ENCODE measurements around the gene TCEA2.

DNA sequence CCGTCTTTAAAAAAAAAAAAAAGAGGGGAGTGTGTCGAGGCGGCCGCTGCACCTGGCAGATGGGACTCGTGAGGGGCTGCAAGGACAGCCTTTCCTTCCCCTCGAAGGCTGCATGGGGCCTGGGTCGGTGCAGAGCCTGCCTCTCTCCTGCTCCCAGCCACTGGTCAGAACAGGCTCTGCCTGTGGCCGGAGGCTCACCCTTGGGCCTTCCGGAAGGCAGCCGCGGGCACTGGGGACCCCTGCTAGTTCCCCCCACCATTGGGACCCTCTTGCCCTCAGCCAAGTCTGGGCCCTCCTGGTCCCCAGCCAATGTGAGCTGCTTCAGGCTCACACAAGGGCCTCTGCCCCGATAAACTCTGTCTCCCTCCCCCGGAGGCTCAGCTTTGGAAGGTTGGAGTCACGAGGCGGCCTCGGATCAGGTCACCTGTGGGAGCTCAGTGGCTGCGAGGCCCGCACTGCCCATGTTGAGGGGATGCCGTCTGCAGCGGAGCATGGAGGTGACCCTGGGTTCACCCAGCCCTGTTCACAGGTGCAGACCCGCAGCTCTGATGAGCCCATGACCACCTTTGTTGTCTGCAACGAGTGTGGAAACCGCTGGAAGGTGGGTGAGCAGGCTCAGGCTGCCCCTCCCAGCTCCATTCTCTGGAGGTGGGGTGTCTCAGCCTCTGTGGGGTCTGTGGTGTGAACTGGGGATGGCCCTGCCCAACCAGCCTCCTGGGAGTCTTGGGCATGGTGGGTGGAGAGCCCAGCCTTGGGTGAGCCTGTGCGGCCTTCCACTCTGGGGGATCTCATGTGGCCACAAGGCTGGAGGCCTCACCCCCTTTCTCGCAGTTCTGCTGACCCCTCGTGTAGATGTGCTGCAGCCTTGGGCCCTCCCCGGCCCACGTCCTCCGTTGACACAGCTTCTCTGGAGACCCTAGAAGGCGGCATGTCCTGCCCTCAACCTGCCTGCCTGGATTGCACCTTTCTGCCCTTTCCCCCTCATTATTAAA lies 8.6 kb downstream of the TCEA2 start:
- TF ChIP-seq, protein P1, sequence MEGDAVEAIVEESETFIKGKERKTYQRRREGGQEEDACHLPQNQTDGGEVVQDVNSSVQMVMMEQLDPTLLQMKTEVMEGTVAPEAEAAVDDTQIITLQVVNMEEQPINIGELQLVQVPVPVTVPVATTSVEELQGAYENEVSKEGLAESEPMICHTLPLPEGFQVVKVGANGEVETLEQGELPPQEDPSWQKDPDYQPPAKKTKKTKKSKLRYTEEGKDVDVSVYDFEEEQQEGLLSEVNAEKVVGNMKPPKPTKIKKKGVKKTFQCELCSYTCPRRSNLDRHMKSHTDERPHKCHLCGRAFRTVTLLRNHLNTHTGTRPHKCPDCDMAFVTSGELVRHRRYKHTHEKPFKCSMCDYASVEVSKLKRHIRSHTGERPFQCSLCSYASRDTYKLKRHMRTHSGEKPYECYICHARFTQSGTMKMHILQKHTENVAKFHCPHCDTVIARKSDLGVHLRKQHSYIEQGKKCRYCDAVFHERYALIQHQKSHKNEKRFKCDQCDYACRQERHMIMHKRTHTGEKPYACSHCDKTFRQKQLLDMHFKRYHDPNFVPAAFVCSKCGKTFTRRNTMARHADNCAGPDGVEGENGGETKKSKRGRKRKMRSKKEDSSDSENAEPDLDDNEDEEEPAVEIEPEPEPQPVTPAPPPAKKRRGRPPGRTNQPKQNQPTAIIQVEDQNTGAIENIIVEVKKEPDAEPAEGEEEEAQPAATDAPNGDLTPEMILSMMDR (IDR thresholded peaks at IDR 0.05; ENCODE audit: insufficient read depth, low read length, poor library complexity, severe bottlenecking): no peak
- TF ChIP-seq EZH2phosphoT487 (conservative IDR thresholded peaks at IDR 0.05; ENCODE audit: low read length): no peak
